ENCODE data around the gene ACSS2.
A peak's percentile ranks its signal among the peaks of the same experiment; 100 is the strongest.
"Not testable (repeated sequence)": the region's sequence is repeated elsewhere in the genome, so short reads cannot be mapped to it uniquely, and the experiment has no call there.

ACSS2 gene

DNA sequence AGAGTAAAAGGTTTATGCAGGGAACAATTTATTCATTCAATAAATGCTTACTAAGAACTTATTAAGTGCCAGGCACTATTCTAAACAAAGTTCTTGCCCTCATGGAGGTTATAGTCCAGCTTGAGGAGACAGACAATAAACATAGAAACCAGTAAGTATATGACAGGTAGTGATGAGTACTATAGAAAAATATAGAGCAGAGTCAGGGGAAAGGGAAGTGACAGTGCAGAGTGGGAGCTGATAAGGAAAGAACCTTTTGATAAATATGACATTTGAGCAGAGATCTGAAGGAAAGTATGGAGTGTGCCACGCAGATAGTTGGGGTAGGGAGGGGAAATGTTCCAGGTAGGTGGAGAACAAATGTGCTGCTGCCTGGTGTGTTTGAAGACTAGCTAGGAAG is 12.1 kb downstream of the ACSS2 start:
- Histone ChIP-seq H3K36me3 (ENCODE audit: insufficient read depth, low read length) (peaks cover 6% of the 10 kb centered on the region; the same call in 1 of the 2 replicates), H3K27me3 (ENCODE audit: insufficient read depth, low read length) (no peaks in the 10 kb centered on the region), H3K4me3 (ENCODE audit: low read depth, low read length) (no peak overlapping the region), H3K4me1 (ENCODE audit: control insufficient read depth, insufficient read depth, low read length, unreplicated experiment) (peaks cover 15% of the 10 kb centered on the region), H3K27ac (ENCODE audit: low read depth, low read length) (no peak overlapping the region), H2AFZ (ENCODE audit: low read length, unreplicated experiment) (no peak overlapping the region), H3K79me2 (ENCODE audit: control insufficient read depth, insufficient read depth, low read length, unreplicated experiment) (no peaks in the 10 kb centered on the region)

- H3K27me3 ChIP-seq (ENCODE audit: insufficient read depth, low read length), result no peaks in the 10 kb centered on the region
- H3K27ac ChIP-seq (ENCODE audit: low read depth, low read length), result peak overlapping the region; percentile 60
- no peak overlapping the region for H2AFZ ChIP-seq (ENCODE audit: low read length, unreplicated experiment)
- no peak overlapping the region for H3K4me3 ChIP-seq (ENCODE audit: low read depth, low read length)
- no peaks in the 10 kb centered on the region for H3K79me2 ChIP-seq (ENCODE audit: control insufficient read depth, insufficient read depth, low read length, unreplicated experiment)
- H3K4me1 ChIP-seq (ENCODE audit: control insufficient read depth, insufficient read depth, low read length, unreplicated experiment), result peaks cover 22% of the 10 kb centered on the region
- peaks cover 6% of the 10 kb centered on the region; the same call in 1 of the 2 replicates for H3K36me3 ChIP-seq (ENCODE audit: insufficient read depth, low read length)
Measured at GRCh38 chr20:34891166-34892062, 15.0 kb downstream of the ACSS2 start.

DNA sequence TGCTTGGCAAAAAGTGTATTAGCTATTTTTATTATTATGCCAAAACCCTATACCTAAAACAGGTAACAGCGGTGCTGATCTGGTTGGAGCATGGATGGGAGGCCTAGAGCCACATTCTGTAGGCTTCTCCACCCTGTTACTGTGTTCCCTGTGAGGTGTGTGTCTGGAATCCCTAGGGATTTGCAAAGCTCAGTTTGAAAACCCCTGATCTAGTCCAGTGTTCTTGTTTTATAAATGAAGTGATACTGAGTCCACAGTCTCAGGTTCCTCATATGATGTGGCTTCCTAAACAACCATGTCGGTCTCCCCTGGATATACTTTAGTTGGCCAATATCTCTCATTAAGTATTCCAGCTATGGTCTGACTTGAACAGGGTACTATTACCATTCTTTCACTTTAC is 16.3 kb downstream of the ACSS2 start:
- H3K4me3 ChIP-seq (ENCODE audit: low read depth, low read length), result no peak overlapping the region
- no peaks in the 10 kb centered on the region for H3K79me2 ChIP-seq (ENCODE audit: control insufficient read depth, insufficient read depth, low read length, unreplicated experiment)
- H3K27ac ChIP-seq (ENCODE audit: low read depth, low read length), result no peak overlapping the region
- H3K4me1 ChIP-seq (ENCODE audit: control insufficient read depth, insufficient read depth, low read length, unreplicated experiment), result peaks cover 22% of the 10 kb centered on the region
- H3K27me3 ChIP-seq (ENCODE audit: insufficient read depth, low read length), result no peaks in the 10 kb centered on the region
- no peaks in the 10 kb centered on the region for H3K36me3 ChIP-seq (ENCODE audit: insufficient read depth, low read length)
- no peak overlapping the region for H2AFZ ChIP-seq (ENCODE audit: low read length, unreplicated experiment)

- no peak overlapping the region for H3K27ac ChIP-seq (ENCODE audit: low read depth, low read length)
- H3K27me3 ChIP-seq (ENCODE audit: insufficient read depth, low read length), result no peaks in the 10 kb centered on the region
- H3K79me2 ChIP-seq (ENCODE audit: control insufficient read depth, insufficient read depth, low read length, unreplicated experiment), result no peaks in the 10 kb centered on the region
- H3K36me3 ChIP-seq (ENCODE audit: insufficient read depth, low read length), result no peaks in the 10 kb centered on the region
- peaks cover 23% of the 10 kb centered on the region for H3K4me1 ChIP-seq (ENCODE audit: control insufficient read depth, insufficient read depth, low read length, unreplicated experiment)
- H2AFZ ChIP-seq (ENCODE audit: low read length, unreplicated experiment), result no peak overlapping the region
- H3K4me3 ChIP-seq (ENCODE audit: low read depth, low read length), result no peak overlapping the region
Measured at GRCh38 chr20:34894723-34895122, 18.3 kb downstream of the ACSS2 start.

DNA sequence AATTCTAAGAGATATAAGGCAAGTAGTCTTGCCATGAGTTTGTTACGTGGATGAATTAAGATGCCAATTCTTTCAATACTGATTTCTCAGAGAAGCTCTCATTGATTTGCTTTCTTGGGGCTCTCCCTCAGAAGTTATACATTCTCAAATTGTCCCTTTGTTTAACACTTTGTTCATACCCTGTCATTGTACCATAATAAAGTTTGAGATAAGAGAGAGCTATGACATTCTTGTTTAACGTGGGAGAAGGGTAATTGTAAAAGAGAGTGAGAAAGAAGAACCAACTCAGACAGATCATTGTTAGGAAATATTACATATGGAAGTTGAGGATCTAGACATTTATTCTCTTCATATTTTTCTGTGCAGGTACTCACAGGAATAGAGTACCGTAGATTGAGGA is 19.1 kb downstream of the ACSS2 start:
- Histone ChIP-seq H3K79me2 (ENCODE audit: control insufficient read depth, insufficient read depth, low read length, unreplicated experiment) (no peaks in the 10 kb centered on the region), H3K27ac (ENCODE audit: low read depth, low read length) (no peak overlapping the region), H3K36me3 (ENCODE audit: insufficient read depth, low read length) (no peaks in the 10 kb centered on the region), H3K4me3 (ENCODE audit: low read depth, low read length) (no peak overlapping the region), H3K27me3 (ENCODE audit: insufficient read depth, low read length) (no peaks in the 10 kb centered on the region), H2AFZ (ENCODE audit: low read length, unreplicated experiment) (no peak overlapping the region), H3K4me1 (ENCODE audit: control insufficient read depth, insufficient read depth, low read length, unreplicated experiment) (peaks cover 24% of the 10 kb centered on the region)

DNA sequence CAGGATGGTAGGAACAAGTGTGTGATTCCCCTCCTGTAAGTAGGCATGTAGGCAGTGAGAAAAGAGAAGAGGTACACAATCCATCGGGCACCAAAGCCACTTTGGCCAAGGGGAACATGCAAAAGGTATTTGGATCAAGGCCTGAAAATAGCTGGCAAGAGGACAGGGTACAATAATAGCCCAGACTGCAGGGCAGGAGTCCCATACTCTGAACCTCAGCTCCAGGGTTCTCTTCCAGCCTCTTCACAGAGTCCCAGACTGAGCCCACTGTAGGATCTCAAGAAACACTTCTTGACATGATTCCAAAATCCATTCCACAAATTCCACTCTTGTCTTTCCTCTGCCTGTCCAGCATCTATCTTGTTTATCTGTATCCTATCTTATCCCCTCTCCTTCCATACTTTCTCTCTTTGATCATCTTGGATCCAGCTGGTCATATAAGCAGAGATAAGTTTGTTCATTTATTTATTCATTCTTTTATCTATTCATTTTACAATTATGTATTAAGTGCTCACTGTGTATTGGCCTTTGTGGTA is 19.7 kb downstream of the ACSS2 start:
- H3K4me1 ChIP-seq (ENCODE audit: control insufficient read depth, insufficient read depth, low read length, unreplicated experiment), result peaks cover 17% of the 10 kb centered on the region
- no peaks in the 10 kb centered on the region for H3K79me2 ChIP-seq (ENCODE audit: control insufficient read depth, insufficient read depth, low read length, unreplicated experiment)
- no peak overlapping the region for H3K27ac ChIP-seq (ENCODE audit: low read depth, low read length)
- no peaks in the 10 kb centered on the region for H3K27me3 ChIP-seq (ENCODE audit: insufficient read depth, low read length)
- no peaks in the 10 kb centered on the region for H3K36me3 ChIP-seq (ENCODE audit: insufficient read depth, low read length)
- no peak overlapping the region for H2AFZ ChIP-seq (ENCODE audit: low read length, unreplicated experiment)
- no peak overlapping the region for H3K4me3 ChIP-seq (ENCODE audit: low read depth, low read length)

DNA sequence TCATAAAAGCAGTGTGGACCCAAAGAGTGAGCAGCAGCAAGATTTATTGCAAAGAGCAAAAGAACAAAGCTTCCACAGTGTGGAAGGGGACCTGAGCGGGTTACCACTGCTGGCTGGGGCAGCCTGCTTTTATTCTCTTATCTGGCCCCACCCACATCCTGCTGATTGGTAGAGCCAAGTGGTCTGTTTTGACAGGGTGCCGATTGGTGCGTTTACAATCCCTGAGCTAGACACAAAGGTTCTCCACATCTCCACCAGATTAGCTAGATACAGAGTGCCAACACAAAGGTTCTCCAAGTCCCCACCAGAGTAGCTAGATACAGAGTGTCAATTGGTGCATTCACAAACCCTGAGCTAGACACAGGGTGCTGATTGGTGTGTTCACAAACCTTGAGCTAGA is 21.7 kb downstream of the ACSS2 start:
- not testable (repeated sequence) for H3K79me2 ChIP-seq (ENCODE audit: control insufficient read depth, insufficient read depth, low read length, unreplicated experiment); H3K4me3 ChIP-seq (ENCODE audit: low read depth, low read length); H3K27ac ChIP-seq (ENCODE audit: low read depth, low read length); H3K27me3 ChIP-seq (ENCODE audit: insufficient read depth, low read length); H3K36me3 ChIP-seq (ENCODE audit: insufficient read depth, low read length); H2AFZ ChIP-seq (ENCODE audit: low read length, unreplicated experiment)
- H3K4me1 ChIP-seq (ENCODE audit: control insufficient read depth, insufficient read depth, low read length, unreplicated experiment), result peaks cover 10% of the 10 kb centered on the region

DNA sequence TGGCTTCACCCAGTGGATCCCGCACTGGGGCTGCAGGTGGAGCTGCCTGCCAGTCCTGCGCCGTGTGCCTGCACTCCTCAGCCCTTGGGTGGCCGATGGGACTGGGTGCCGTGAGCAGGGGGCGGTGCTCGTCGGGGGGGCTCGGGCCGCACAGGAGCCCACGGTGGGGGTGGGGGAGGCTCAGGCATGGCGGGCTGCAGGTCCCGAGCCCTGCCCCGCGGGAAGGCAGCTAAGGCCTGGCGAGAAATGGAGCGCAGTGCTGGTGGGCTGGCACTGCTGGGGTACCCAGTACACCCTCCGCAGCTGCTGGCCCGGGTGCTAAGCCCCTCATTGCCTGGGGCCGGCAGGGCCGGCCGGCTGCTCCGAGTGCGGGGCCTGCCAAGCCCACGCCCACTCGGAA is 22.3 kb downstream of the ACSS2 start:
- not testable (repeated sequence) for H2AFZ ChIP-seq (ENCODE audit: low read length, unreplicated experiment); H3K36me3 ChIP-seq (ENCODE audit: insufficient read depth, low read length); H3K27ac ChIP-seq (ENCODE audit: low read depth, low read length); H3K4me3 ChIP-seq (ENCODE audit: low read depth, low read length); H3K27me3 ChIP-seq (ENCODE audit: insufficient read depth, low read length); H3K79me2 ChIP-seq (ENCODE audit: control insufficient read depth, insufficient read depth, low read length, unreplicated experiment)
- peaks cover 10% of the 10 kb centered on the region for H3K4me1 ChIP-seq (ENCODE audit: control insufficient read depth, insufficient read depth, low read length, unreplicated experiment)

- Histone ChIP-seq H2AFZ (ENCODE audit: low read length, unreplicated experiment) (no peak overlapping the region), H3K27ac (ENCODE audit: low read depth, low read length) (no peak overlapping the region), H3K36me3 (ENCODE audit: insufficient read depth, low read length) (no peaks in the 10 kb centered on the region), H3K27me3 (ENCODE audit: insufficient read depth, low read length) (no peaks in the 10 kb centered on the region), H3K4me3 (ENCODE audit: low read depth, low read length) (no peak overlapping the region), H3K79me2 (ENCODE audit: control insufficient read depth, insufficient read depth, low read length, unreplicated experiment) (no peaks in the 10 kb centered on the region), H3K4me1 (ENCODE audit: control insufficient read depth, insufficient read depth, low read length, unreplicated experiment) (peaks cover 25% of the 10 kb centered on the region)
Measured at GRCh38 chr20:34904202-34904621, 27.8 kb downstream of the ACSS2 start.

DNA sequence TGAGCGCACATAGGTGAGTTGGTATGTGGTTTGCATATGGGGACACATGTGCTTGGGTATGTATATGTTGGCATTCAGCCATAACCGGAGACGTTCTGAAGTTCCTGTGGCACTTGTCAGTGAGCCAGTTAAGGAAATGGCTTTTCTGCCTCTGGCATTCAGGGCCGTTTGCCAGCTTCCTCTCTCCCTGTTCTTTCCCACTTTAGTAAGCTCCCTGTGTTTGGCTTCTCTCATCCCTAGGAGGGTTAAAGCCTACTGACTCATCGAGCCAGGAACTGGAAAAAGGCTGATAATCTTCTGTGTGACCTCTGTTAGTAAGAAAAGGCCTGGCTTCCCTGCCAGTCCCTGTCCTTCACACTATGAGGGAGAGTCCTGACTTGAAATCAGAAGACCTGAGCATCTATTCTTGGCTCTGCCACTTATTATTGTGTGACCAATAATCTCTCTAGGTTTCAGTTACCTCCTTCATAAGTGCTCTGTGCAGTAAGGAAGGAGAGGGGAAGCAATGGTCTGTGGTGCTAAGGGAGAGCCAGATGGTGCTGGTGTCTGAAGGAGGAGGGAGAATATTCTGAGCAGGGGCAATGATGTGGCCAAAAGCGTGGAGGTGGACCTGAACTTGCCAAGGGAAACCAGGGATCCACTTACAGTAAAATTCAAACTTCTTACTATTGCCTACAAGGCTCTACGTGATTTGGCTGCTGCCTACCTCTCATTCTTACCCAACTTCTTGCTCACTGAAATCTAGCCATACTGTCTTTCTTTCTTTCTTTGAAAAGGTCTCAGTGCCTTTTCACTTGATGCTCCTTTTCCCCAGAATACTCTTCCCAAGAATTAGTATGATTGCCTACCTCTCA is 31.4 kb downstream of the ACSS2 start:
- H3K4me1 ChIP-seq (ENCODE audit: control insufficient read depth, insufficient read depth, low read length, unreplicated experiment), result peaks cover 22% of the 10 kb centered on the region
- no peaks in the 10 kb centered on the region for H3K79me2 ChIP-seq (ENCODE audit: control insufficient read depth, insufficient read depth, low read length, unreplicated experiment)
- H3K36me3 ChIP-seq (ENCODE audit: insufficient read depth, low read length), result no peaks in the 10 kb centered on the region
- H3K4me3 ChIP-seq (ENCODE audit: low read depth, low read length), result peak overlapping the region; percentile 20; the same call in 1 of the 2 replicates
- no peaks in the 10 kb centered on the region for H3K27me3 ChIP-seq (ENCODE audit: insufficient read depth, low read length)
- no peak overlapping the region for H2AFZ ChIP-seq (ENCODE audit: low read length, unreplicated experiment)
- peak overlapping the region; percentile 74 for H3K27ac ChIP-seq (ENCODE audit: low read depth, low read length)
